GM20431 (cell line): ENCODE measurements around the gene GABRG3.

Experiments used
- in situ Hi-C: fragments of 300-500 bp; cut with MseI, MboI; formaldehyde crosslinking; loops from one replicate; pipeline ENCODE4 v1.15.0; 2020; ENCODE audit warnings: low sequenced_read_pairs; ENCODE audit not compliant: unreplicated experiment

GABRG3 gene

GRCh38 chr15:27232876-27233275 is 261.9 kb downstream of the GABRG3 start:
- in situ Hi-C loops = no loop called here

- in situ Hi-C loops = no loop called here
Observed at GRCh38 chr15:27234593-27234992, 263.6 kb downstream of the GABRG3 start.

GRCh38 chr15:27235161-27235560 is 264.2 kb downstream of the GABRG3 start:
- in situ Hi-C loops = no loop called here

GRCh38 chr15:27235681-27236080 is 264.7 kb downstream of the GABRG3 start:
- in situ Hi-C loops = no loop called here

- in situ Hi-C loops = no loop called here
Observed at GRCh38 chr15:27237319-27237939, 266.4 kb downstream of the GABRG3 start.

GRCh38 chr15:27238209-27238608 is 267.2 kb downstream of the GABRG3 start:
- in situ Hi-C loops = no loop called here

- in situ Hi-C loops = no loop called here
Observed at GRCh38 chr15:27238707-27239423, 267.9 kb downstream of the GABRG3 start.

GRCh38 chr15:27241943-27242342 is 271.0 kb downstream of the GABRG3 start:
- in situ Hi-C loops = no loop called here

GRCh38 chr15:27244047-27244446 is 273.1 kb downstream of the GABRG3 start:
- in situ Hi-C loops = no loop called here

GRCh38 chr15:27248251-27248650 is 277.3 kb downstream of the GABRG3 start:
- in situ Hi-C loops = no loop called here

- in situ Hi-C loops = no loop called here
Observed at GRCh38 chr15:27249046-27249759, 278.2 kb downstream of the GABRG3 start.

- in situ Hi-C loops = no loop called here
Observed at GRCh38 chr15:27249760-27250109, 278.8 kb downstream of the GABRG3 start.

- in situ Hi-C loops = no loop called here
Observed at GRCh38 chr15:27250223-27250622, 279.2 kb downstream of the GABRG3 start.

- in situ Hi-C loops = no loop called here
Observed at GRCh38 chr15:27254055-27254454, 283.1 kb downstream of the GABRG3 start.

GRCh38 chr15:27254801-27255200 is 283.8 kb downstream of the GABRG3 start:
- in situ Hi-C loops = no loop called here

GRCh38 chr15:27256446-27256845 is 285.5 kb downstream of the GABRG3 start:
- in situ Hi-C loops = no loop called here

GRCh38 chr15:27258287-27258686 is 287.3 kb downstream of the GABRG3 start:
- in situ Hi-C loops = no loop called here

GRCh38 chr15:27260523-27260922 is 289.5 kb downstream of the GABRG3 start:
- in situ Hi-C loops = no loop called here

- in situ Hi-C loops = no loop called here
Observed at GRCh38 chr15:27268923-27269322, 297.9 kb downstream of the GABRG3 start.

- in situ Hi-C loops = no loop called here
Observed at GRCh38 chr15:27271258-27271657, 300.3 kb downstream of the GABRG3 start.

- in situ Hi-C loops = no loop called here
Observed at GRCh38 chr15:27272427-27272826, 301.4 kb downstream of the GABRG3 start.
